A673 (cell line): ENCODE measurements around the gene YDJC. TPM values are rescaled to one million over a fixed set of nuclear protein-coding genes. Genes with fewer than 3 reads are reported as not detected.

Experiments
- BruUV-seq: library from RNA; stranded (reverse); fragments of 400-500 nt; replicated peaks from 2 replicates; lab custom pipeline; 2021; lab: Mats Ljungman, UMichigan
- CTCF ChIA-PET: fragments of 300-600 bp; sonication (Branson Sonifier 250); formaldehyde crosslinking; loops from one replicate; lab custom pipeline; 2022; ENCODE audit warnings: antibody characterized with exemption; lab: Charles Lee
- POLR2A ChIA-PET: fragments of 300-600 bp; sonication (Branson Sonifier 250); formaldehyde crosslinking; loops from one replicate; lab custom pipeline; 2022; ENCODE audit warnings: antibody characterized with exemption; ENCODE audit not compliant: low non-redundant PET; lab: Charles Lee
- DNase-seq: peaks from one replicate; pipeline ENCODE4 v3.0.0-alpha.2; 2015; ENCODE audit warnings: low spot score
- H3K27ac ChIP-seq: fragments of 200-600 bp; sonication (generic); 2 replicates; pipeline ENCODE4 v1.5.1; 2016; ENCODE audit warnings: mixed run types, low read depth, mild to moderate bottlenecking, mixed read lengths, antibody characterized with exemption, low read length; ENCODE audit not compliant: poor library complexity, severe bottlenecking
- H3K27me3 ChIP-seq: fragments of 200-600 bp; sonication (generic); replicated peaks from 2 replicates; pipeline ENCODE4 v1.6.1; 2017; ENCODE audit warnings: mixed run types, low read depth, mild to moderate bottlenecking, mixed read lengths, antibody characterized with exemption, low read length; ENCODE audit not compliant: insufficient read depth, poor library complexity
- H3K36me3 ChIP-seq: fragments of 200-600 bp; sonication (generic); 2 replicates; pipeline ENCODE4 v1.6.1; 2016; ENCODE audit warnings: mixed run types, mild to moderate bottlenecking, mixed read lengths, antibody characterized with exemption, low read length; ENCODE audit not compliant: insufficient read depth, poor library complexity, severe bottlenecking
- H3K4me1 ChIP-seq: fragments of 200-600 bp; sonication (generic); 2 replicates; pipeline ENCODE4 v1.6.1; 2017; ENCODE audit warnings: mixed run types, mild to moderate bottlenecking, mixed read lengths, antibody characterized with exemption, low read length; ENCODE audit not compliant: insufficient read depth, poor library complexity, severe bottlenecking
- H3K4me3 ChIP-seq: fragments of 200-600 bp; sonication (generic); 2 replicates; pipeline ENCODE4 v1.5.1; 2016; ENCODE audit warnings: low read depth, mixed run types, mild to moderate bottlenecking, mixed read lengths, low read length; ENCODE audit not compliant: poor library complexity, severe bottlenecking
- H3K9me3 ChIP-seq: fragments of 200-600 bp; sonication (generic); 2 replicates; pipeline ENCODE4 v1.6.1; 2016; ENCODE audit warnings: mixed run types, low read depth, mild to moderate bottlenecking, mixed read lengths, antibody characterized with exemption, low read length; ENCODE audit not compliant: poor library complexity, severe bottlenecking
- EZH2 ChIP-seq: fragments of 200-600 bp; sonication (generic); IDR thresholded peaks from 2 replicates; pipeline ENCODE4 v1.6.1; 2017; ENCODE audit warnings: borderline replicate concordance, low read depth, mild to moderate bottlenecking, mixed read lengths, antibody characterized with exemption, low read length; ENCODE audit not compliant: poor library complexity, severe bottlenecking
- intact Hi-C: fragments of 100-400 bp; cut with micrococcal nuclease; formaldehyde crosslinking; loops from one replicate; pipeline ENCODE4 v1.10.0; 2022; ENCODE audit not compliant: unreplicated experiment
- total RNA-seq: library from RNA; stranded (reverse); gene quantifications from 2 replicates; pipeline ENCODE4 v1.2.3, GENCODE V29; 2021
- TF ChIP-seq, protein P1 (sequence below): fragments of 300-800, 200-600 bp; sonication (generic); conservative IDR thresholded peaks from 2 replicates; pipeline ENCODE4 v1.5.1; 2017; ENCODE audit warnings: low read depth, mild to moderate bottlenecking, antibody characterized with exemption, low read length, moderate library complexity, mixed read lengths

YDJC gene
- total RNA-seq, 1 experiment from 2014 or later, result 33.8 TPM

DNA sequence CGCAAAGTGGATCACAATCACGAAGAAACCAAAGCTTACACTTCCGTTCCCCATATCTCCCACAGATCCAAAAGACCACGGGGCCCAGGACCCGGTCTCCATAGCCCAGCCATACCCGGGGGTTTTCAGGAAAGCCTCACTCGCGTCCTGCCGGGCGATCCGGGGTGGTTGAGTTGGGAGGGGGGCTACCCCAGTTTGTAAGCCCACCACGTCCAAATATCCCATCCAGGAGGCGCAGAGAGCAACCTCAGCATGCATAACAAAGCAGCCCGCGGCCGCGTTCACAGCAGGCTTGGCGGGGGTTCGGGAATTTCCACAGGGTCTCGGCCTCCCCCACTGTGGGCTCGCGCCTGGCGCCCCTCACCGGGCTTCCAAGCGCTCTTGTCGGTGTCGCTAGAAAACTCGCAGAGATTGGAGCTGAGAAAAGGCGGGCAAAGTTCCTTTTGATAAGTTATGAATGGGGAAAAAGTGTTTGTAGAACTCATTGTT is 21.7 kb upstream of the YDJC start:
- no peak for TF ChIP-seq EZH2
- TF ChIP-seq, protein P1, sequence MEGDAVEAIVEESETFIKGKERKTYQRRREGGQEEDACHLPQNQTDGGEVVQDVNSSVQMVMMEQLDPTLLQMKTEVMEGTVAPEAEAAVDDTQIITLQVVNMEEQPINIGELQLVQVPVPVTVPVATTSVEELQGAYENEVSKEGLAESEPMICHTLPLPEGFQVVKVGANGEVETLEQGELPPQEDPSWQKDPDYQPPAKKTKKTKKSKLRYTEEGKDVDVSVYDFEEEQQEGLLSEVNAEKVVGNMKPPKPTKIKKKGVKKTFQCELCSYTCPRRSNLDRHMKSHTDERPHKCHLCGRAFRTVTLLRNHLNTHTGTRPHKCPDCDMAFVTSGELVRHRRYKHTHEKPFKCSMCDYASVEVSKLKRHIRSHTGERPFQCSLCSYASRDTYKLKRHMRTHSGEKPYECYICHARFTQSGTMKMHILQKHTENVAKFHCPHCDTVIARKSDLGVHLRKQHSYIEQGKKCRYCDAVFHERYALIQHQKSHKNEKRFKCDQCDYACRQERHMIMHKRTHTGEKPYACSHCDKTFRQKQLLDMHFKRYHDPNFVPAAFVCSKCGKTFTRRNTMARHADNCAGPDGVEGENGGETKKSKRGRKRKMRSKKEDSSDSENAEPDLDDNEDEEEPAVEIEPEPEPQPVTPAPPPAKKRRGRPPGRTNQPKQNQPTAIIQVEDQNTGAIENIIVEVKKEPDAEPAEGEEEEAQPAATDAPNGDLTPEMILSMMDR, result no peak
- peak overlapping the region; percentile 67 for H3K4me3 ChIP-seq
- intact Hi-C loops, result no loop called here
- POLR2A ChIA-PET, result no interaction called here
- no TSS peak for BruUV-seq
- H3K27me3 ChIP-seq, result no peaks in the 10 kb centered on the region
- peaks cover 16% of the 10 kb centered on the region for H3K36me3 ChIP-seq
- H3K9me3 ChIP-seq, result no peaks in the 10 kb centered on the region
- peak overlapping the region; percentile 83 for H3K27ac ChIP-seq
- DNase-seq, result no peak
- CTCF ChIA-PET, result interaction anchor here (1.2 kb wide), 1 partner anchor 9 kb away, joined by 4 read pairs; the partner anchor contains the start of gene SDF2L1
- H3K4me1 ChIP-seq, result peaks cover 6% of the 10 kb centered on the region

DNA sequence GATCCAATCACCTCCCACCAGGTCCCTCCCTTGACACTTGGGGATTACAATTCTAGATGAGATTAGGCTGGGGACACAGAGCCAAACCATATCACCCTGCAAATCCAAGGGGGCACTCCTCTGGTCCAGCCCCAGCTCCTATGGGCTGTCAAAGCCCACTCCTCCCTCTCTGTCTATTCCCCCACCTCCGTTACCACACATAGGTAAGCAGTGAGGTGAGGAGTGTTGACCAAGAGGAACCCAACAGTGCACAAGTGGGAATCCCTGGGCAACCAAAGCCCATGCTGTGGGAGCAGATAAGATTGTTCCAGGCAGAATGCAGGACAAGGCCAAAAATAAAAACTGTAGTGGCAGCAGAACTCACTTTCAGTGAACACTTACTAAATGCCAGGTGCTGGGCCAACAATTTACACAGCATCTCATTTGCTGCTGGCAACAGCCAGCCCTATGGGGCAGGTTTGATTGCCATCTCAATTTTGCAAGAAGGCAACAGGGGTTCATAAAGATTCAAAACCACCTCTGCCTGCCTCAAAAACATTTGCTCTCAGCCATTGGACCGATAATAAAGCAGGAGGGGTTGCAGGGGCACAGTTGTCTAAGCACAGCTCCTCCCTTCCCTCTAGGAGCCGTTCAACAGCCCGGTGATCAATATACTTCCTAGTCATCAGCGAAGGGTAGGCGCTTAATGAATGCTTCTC is 21.1 kb upstream of the YDJC start:
- POLR2A ChIA-PET, result no interaction called here
- CTCF ChIA-PET, result no interaction called here
- H3K4me1 ChIP-seq, result peaks cover 6% of the 10 kb centered on the region
- TF ChIP-seq, protein P1, result no peak
- TF ChIP-seq EZH2, result no peak
- H3K27ac ChIP-seq, result peak overlapping the region; percentile 83
- no peaks in the 10 kb centered on the region for H3K27me3 ChIP-seq
- H3K36me3 ChIP-seq, result peaks cover 16% of the 10 kb centered on the region
- H3K4me3 ChIP-seq, result peak overlapping the region; percentile 67
- no peaks in the 10 kb centered on the region for H3K9me3 ChIP-seq
- intact Hi-C loops, result no loop called here
- no peak for DNase-seq
- TSS peak; percentile 81 for BruUV-seq

DNA sequence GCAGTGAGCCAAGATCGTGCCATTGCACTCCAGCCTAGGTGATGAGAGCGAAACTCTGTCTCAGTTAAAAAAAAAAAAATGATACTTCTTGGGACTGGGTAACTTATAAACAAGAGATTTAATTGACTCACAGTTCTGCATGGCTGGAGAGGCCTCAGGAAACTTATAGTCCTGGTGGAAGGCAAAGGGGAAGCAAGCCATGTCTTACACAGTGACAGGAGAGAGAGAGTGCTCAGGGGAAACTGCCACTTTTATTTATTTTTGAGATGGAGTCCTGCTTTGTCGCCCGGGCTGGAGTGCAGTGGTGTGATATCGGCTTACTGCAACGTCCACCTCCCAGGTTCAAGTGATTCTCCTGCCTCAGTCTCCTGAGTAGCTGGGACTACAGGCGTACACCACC is 20.5 kb upstream of the YDJC start:
- no TSS peak for BruUV-seq
- TF ChIP-seq EZH2, result no peak
- no peaks in the 10 kb centered on the region for H3K9me3 ChIP-seq
- H3K4me1 ChIP-seq, result peaks cover 6% of the 10 kb centered on the region
- DNase-seq, result no peak
- POLR2A ChIA-PET, result no interaction called here
- no peak overlapping the region for H3K27ac ChIP-seq
- intact Hi-C loops, result no loop called here
- H3K27me3 ChIP-seq, result no peaks in the 10 kb centered on the region
- CTCF ChIA-PET, result no interaction called here
- H3K4me3 ChIP-seq, result no peak overlapping the region
- peaks cover 16% of the 10 kb centered on the region for H3K36me3 ChIP-seq
